HEK293 (cell line): Measurements from ENCODE around the gene MYH15.

Source experiments
- CTCF ChIP-seq: fragments of 450-650 bp; formaldehyde crosslinking; IDR thresholded peaks from 2 replicates; pipeline ENCODE4 v1.5.1; 2016; ENCODE audit warnings: missing biosample characterization, missing genetic modification characterization
- PBX3 ChIP-seq: sonication (generic); formaldehyde crosslinking; IDR thresholded peaks from 2 replicates; pipeline ENCODE4 v1.8.1; 2022; ENCODE audit warnings: mild to moderate bottlenecking, moderate library complexity, missing genetic modification reagents
- SP2 ChIP-seq: fragments of 450-650 bp; formaldehyde crosslinking; IDR thresholded peaks from 2 replicates; pipeline ENCODE4 v1.5.1; 2016; ENCODE audit warnings: missing biosample characterization, missing genetic modification characterization
- YY1 ChIP-seq: fragments of 450-650 bp; formaldehyde crosslinking; IDR thresholded peaks from 2 replicates; pipeline ENCODE4 v1.5.1; 2018; ENCODE audit warnings: missing biosample characterization, missing genetic modification characterization
- ZBTB17 ChIP-seq: fragments of 450-650 bp; formaldehyde crosslinking; IDR thresholded peaks from 2 replicates; pipeline ENCODE4 v1.5.1; 2016; ENCODE audit warnings: missing biosample characterization, missing genetic modification characterization
- ZBTB26 ChIP-seq: fragments of 450-650 bp; formaldehyde crosslinking; optimal IDR thresholded peaks from 2 replicates; pipeline ENCODE3; 2016; ENCODE audit warnings: missing biosample characterization, mild to moderate bottlenecking, missing genetic modification characterization
- ZNF121 ChIP-seq: fragments of 450-650 bp; formaldehyde crosslinking; IDR thresholded peaks from 2 replicates; pipeline ENCODE4 v1.5.1; 2016; ENCODE audit warnings: missing biosample characterization, missing genetic modification characterization
- ZNF394 ChIP-seq: fragments of 450-650 bp; formaldehyde crosslinking; IDR thresholded peaks from 2 replicates; pipeline ENCODE4 v1.5.1; 2016; ENCODE audit warnings: missing biosample characterization, missing genetic modification characterization, mild to moderate bottlenecking, moderate library complexity, borderline replicate concordance
- ZNF645 ChIP-seq: fragments of 450-650 bp; formaldehyde crosslinking; IDR thresholded peaks from 2 replicates; pipeline ENCODE4; 2016; ENCODE audit warnings: missing biosample characterization, missing genetic modification characterization
- ZNF660 ChIP-seq: fragments of 450-650 bp; IDR thresholded peaks from 2 replicates; pipeline ENCODE4 v1.5.1; 2018; ENCODE audit warnings: missing biosample characterization, mild to moderate bottlenecking, missing genetic modification characterization
- ZNF670 ChIP-seq: fragments of 450-650 bp; formaldehyde crosslinking; IDR thresholded peaks from 2 replicates; pipeline ENCODE4 v1.5.1; 2016; ENCODE audit warnings: missing biosample characterization, missing genetic modification characterization, low read depth
- ZNF830 ChIP-seq: fragments of 450-650 bp; IDR thresholded peaks from 2 replicates; pipeline ENCODE4 v1.5.0; 2018; ENCODE audit warnings: missing biosample characterization, missing genetic modification characterization, low read depth, mild to moderate bottlenecking, moderate library complexity

GRCh38 chr3:108408883-108409799 lies 101.3 kb downstream of the MYH15 start:
- TF ChIP-seq YY1 (tag by site-specific recombination) (no peak), CTCF (no peak), ZNF660 (tag by site-specific recombination) (no peak), ZBTB17 (tag by site-specific recombination) (no peak), SP2 (tag by site-specific recombination) (no peak), ZBTB26 (tag by site-specific recombination) (no peak), ZNF394 (tag by site-specific recombination) (no peak), ZNF645 (tag by site-specific recombination) (no peak), ZNF121 (no peak), PBX3 (CRISPR knock-in tag) (no peak), ZNF830 (no peak), ZNF670 (tag by site-specific recombination) (no peak)
